ENCODE results near the gene RAI2. TPM values are rescaled to one million over a fixed set of nuclear protein-coding genes. Genes with fewer than 3 reads are reported as not detected.
A peak's percentile ranks its signal among the peaks of the same experiment; 100 is the strongest.

The RAI2 gene
- total RNA-seq, 1 donor, result 0.36 TPM

GRCh38 chrX:17839269-17839668, 21.8 kb downstream of the RAI2 start:
- peaks cover 3% of the 10 kb centered on the region for H3K27me3 ChIP-seq (ENCODE audit: insufficient read depth, low read length)
- no peak for DNase-seq (ENCODE audit: insufficient read length, low spot score, missing footprints)
- peak; percentile 32 for TF ChIP-seq CTCF (IDR thresholded peaks at IDR 0.05; ENCODE audit: extremely low read depth, low read depth, low read length)
- H3K4me3 ChIP-seq (ENCODE audit: insufficient read depth, low read length), result no peak overlapping the region
- no peaks in the 10 kb centered on the region for H4K20me1 ChIP-seq (ENCODE audit: insufficient read depth, low read length)
- no peak overlapping the region for H3K4me2 ChIP-seq (ENCODE audit: insufficient read depth, low read length)
- no peak overlapping the region for H3K27ac ChIP-seq (ENCODE audit: low read depth, low read length)
- H3K79me2 ChIP-seq (ENCODE audit: insufficient read depth, low read length), result no peaks in the 10 kb centered on the region
- H3K9me3 ChIP-seq (ENCODE audit: low read depth, low read length), result no peaks in the 10 kb centered on the region
- no peaks in the 10 kb centered on the region for H3K36me3 ChIP-seq (ENCODE audit: insufficient read depth, low read length)
- no peaks in the 10 kb centered on the region for H3K4me1 ChIP-seq (ENCODE audit: insufficient read depth, low read length)
- H2AFZ ChIP-seq (ENCODE audit: low read length), result no peak overlapping the region

GRCh38 chrX:17836830-17837229, 24.3 kb downstream of the RAI2 start:
- Histone ChIP-seq H2AFZ (ENCODE audit: low read length) (no peak overlapping the region), H4K20me1 (ENCODE audit: insufficient read depth, low read length) (no peaks in the 10 kb centered on the region), H3K79me2 (ENCODE audit: insufficient read depth, low read length) (no peaks in the 10 kb centered on the region), H3K27me3 (ENCODE audit: insufficient read depth, low read length) (peaks cover 7% of the 10 kb centered on the region), H3K4me2 (ENCODE audit: insufficient read depth, low read length) (no peak overlapping the region), H3K4me3 (ENCODE audit: insufficient read depth, low read length) (no peak overlapping the region), H3K9me3 (ENCODE audit: low read depth, low read length) (no peaks in the 10 kb centered on the region), H3K36me3 (ENCODE audit: insufficient read depth, low read length) (no peaks in the 10 kb centered on the region), H3K4me1 (ENCODE audit: insufficient read depth, low read length) (no peaks in the 10 kb centered on the region), H3K27ac (ENCODE audit: low read depth, low read length) (no peak overlapping the region)
- DNase-seq (ENCODE audit: insufficient read length, low spot score, missing footprints), result no peak
- TF ChIP-seq CTCF (IDR thresholded peaks at IDR 0.05; ENCODE audit: extremely low read depth, low read depth, low read length), result no peak

GRCh38 chrX:17833954-17834353, 27.1 kb downstream of the RAI2 start:
- no peaks in the 10 kb centered on the region for H3K36me3 ChIP-seq (ENCODE audit: insufficient read depth, low read length)
- H3K27ac ChIP-seq (ENCODE audit: low read depth, low read length), result no peak overlapping the region
- H3K9me3 ChIP-seq (ENCODE audit: low read depth, low read length), result no peaks in the 10 kb centered on the region
- H3K4me1 ChIP-seq (ENCODE audit: insufficient read depth, low read length), result no peaks in the 10 kb centered on the region
- H2AFZ ChIP-seq (ENCODE audit: low read length), result no peak overlapping the region
- TF ChIP-seq CTCF (IDR thresholded peaks at IDR 0.05; ENCODE audit: extremely low read depth, low read depth, low read length), result no peak
- peaks cover 5% of the 10 kb centered on the region for H3K27me3 ChIP-seq (ENCODE audit: insufficient read depth, low read length)
- no peak overlapping the region for H3K4me3 ChIP-seq (ENCODE audit: insufficient read depth, low read length)
- no peak overlapping the region for H3K4me2 ChIP-seq (ENCODE audit: insufficient read depth, low read length)
- no peaks in the 10 kb centered on the region for H3K79me2 ChIP-seq (ENCODE audit: insufficient read depth, low read length)
- H4K20me1 ChIP-seq (ENCODE audit: insufficient read depth, low read length), result no peaks in the 10 kb centered on the region
- DNase-seq (ENCODE audit: insufficient read length, low spot score, missing footprints), result no peak

GRCh38 chrX:17831255-17831654, 29.8 kb downstream of the RAI2 start:
- no peak for DNase-seq (ENCODE audit: insufficient read length, low spot score, missing footprints)
- Histone ChIP-seq H2AFZ (ENCODE audit: low read length) (no peak overlapping the region), H3K4me2 (ENCODE audit: insufficient read depth, low read length) (no peak overlapping the region), H3K9me3 (ENCODE audit: low read depth, low read length) (no peaks in the 10 kb centered on the region), H4K20me1 (ENCODE audit: insufficient read depth, low read length) (no peaks in the 10 kb centered on the region), H3K27me3 (ENCODE audit: insufficient read depth, low read length) (peaks cover 5% of the 10 kb centered on the region), H3K4me1 (ENCODE audit: insufficient read depth, low read length) (no peaks in the 10 kb centered on the region), H3K36me3 (ENCODE audit: insufficient read depth, low read length) (no peaks in the 10 kb centered on the region), H3K79me2 (ENCODE audit: insufficient read depth, low read length) (no peaks in the 10 kb centered on the region), H3K27ac (ENCODE audit: low read depth, low read length) (no peak overlapping the region), H3K4me3 (ENCODE audit: insufficient read depth, low read length) (no peak overlapping the region)
- no peak for TF ChIP-seq CTCF (IDR thresholded peaks at IDR 0.05; ENCODE audit: extremely low read depth, low read depth, low read length)

Measured in osteoblast (primary cell).